ENCODE measurements around the gene NPY. TPM values are rescaled to one million over a fixed set of nuclear protein-coding genes. Genes with fewer than 3 reads are reported as not detected.

Gene NPY
- total RNA-seq, 4 donors from 2014 or later = 2.9 TPM; not detected in 3

DNA sequence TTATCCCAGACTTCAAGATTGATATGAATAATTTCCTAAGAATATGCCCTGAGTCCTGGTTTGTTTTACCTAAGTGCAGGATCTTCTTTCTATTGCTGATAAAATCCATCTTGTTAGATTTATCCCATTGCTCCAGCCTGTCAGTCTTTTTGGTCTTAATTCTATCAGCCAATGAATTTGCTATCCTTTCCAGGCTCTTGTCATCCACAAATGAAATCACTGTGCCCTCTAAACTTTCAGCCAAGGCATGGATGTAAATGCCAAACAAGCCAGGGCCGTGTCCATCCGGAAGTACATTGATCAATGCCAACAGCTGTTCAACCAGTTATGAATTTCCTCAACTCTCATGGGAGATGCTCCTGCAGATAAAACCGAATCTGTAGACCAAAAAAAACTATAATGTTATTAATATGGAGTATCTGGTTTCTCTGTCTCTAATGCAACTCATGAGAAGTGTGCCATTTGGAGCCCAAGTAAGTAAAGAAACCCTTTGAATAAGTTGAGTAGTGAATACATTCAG, 40.0 kb downstream of the NPY start:
- Histone ChIP-seq H3K4me1 (no peaks in the 10 kb centered on the region), H3K27ac (no peak overlapping the region), H3K36me3 (no peaks in the 10 kb centered on the region), H3K4me3 (no peak overlapping the region), H3K9me3 (no peaks in the 10 kb centered on the region), H3K27me3 (no peaks in the 10 kb centered on the region)
- no peak for DNase-seq
- TF ChIP-seq POLR2A (IDR thresholded peaks at IDR 0.05) = no peak
- TF ChIP-seq, protein P1, sequence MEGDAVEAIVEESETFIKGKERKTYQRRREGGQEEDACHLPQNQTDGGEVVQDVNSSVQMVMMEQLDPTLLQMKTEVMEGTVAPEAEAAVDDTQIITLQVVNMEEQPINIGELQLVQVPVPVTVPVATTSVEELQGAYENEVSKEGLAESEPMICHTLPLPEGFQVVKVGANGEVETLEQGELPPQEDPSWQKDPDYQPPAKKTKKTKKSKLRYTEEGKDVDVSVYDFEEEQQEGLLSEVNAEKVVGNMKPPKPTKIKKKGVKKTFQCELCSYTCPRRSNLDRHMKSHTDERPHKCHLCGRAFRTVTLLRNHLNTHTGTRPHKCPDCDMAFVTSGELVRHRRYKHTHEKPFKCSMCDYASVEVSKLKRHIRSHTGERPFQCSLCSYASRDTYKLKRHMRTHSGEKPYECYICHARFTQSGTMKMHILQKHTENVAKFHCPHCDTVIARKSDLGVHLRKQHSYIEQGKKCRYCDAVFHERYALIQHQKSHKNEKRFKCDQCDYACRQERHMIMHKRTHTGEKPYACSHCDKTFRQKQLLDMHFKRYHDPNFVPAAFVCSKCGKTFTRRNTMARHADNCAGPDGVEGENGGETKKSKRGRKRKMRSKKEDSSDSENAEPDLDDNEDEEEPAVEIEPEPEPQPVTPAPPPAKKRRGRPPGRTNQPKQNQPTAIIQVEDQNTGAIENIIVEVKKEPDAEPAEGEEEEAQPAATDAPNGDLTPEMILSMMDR (IDR thresholded peaks at IDR 0.05) = no peak
- intact Hi-C loops (cut with DNase I; ENCODE audit: low total_unique reads) = no loop called here

GRCh38 chr7:24325708-24326107, 41.7 kb downstream of the NPY start:
- no peaks in the 10 kb centered on the region for H3K4me1 ChIP-seq
- H3K27ac ChIP-seq = no peak overlapping the region
- H3K4me3 ChIP-seq = no peak overlapping the region
- DNase-seq = no peak
- TF ChIP-seq POLR2A (IDR thresholded peaks at IDR 0.05) = no peak
- H3K27me3 ChIP-seq = no peaks in the 10 kb centered on the region
- intact Hi-C loops (cut with DNase I; ENCODE audit: low total_unique reads) = no loop called here
- H3K9me3 ChIP-seq = no peaks in the 10 kb centered on the region
- no peaks in the 10 kb centered on the region for H3K36me3 ChIP-seq

- H3K27me3 ChIP-seq = no peaks in the 10 kb centered on the region
- no peaks in the 10 kb centered on the region for H3K9me3 ChIP-seq
- no peak overlapping the region for H3K4me3 ChIP-seq
- no peaks in the 10 kb centered on the region for H3K4me1 ChIP-seq
- no peak for DNase-seq
- TF ChIP-seq, protein P1 (IDR thresholded peaks at IDR 0.05) = no peak
- TF ChIP-seq POLR2A (IDR thresholded peaks at IDR 0.05) = no peak
- no peak overlapping the region for H3K27ac ChIP-seq
- no peaks in the 10 kb centered on the region for H3K36me3 ChIP-seq
- intact Hi-C loops (cut with DNase I; ENCODE audit: low total_unique reads) = no loop called here
Observed at GRCh38 chr7:24328050-24328449, 44.1 kb downstream of the NPY start.

- Histone ChIP-seq H3K4me1 (no peaks in the 10 kb centered on the region), H3K9me3 (no peaks in the 10 kb centered on the region), H3K4me3 (no peak overlapping the region), H3K27me3 (no peaks in the 10 kb centered on the region), H3K27ac (no peak overlapping the region), H3K36me3 (no peaks in the 10 kb centered on the region)
- TF ChIP-seq, protein P1 (IDR thresholded peaks at IDR 0.05) = no peak
- no peak for TF ChIP-seq POLR2A (IDR thresholded peaks at IDR 0.05)
- intact Hi-C loops (cut with DNase I; ENCODE audit: low total_unique reads) = no loop called here
- DNase-seq = no peak
Observed at GRCh38 chr7:24328894-24329293, 44.9 kb downstream of the NPY start.

GRCh38 chr7:24334012-24334411, 50.0 kb downstream of the NPY start:
- Histone ChIP-seq H3K27me3 (no peaks in the 10 kb centered on the region), H3K4me3 (no peak overlapping the region), H3K36me3 (no peaks in the 10 kb centered on the region), H3K27ac (no peak overlapping the region), H3K9me3 (no peaks in the 10 kb centered on the region), H3K4me1 (no peaks in the 10 kb centered on the region)
- DNase-seq = no peak
- TF ChIP-seq, protein P1 (IDR thresholded peaks at IDR 0.05) = no peak
- TF ChIP-seq POLR2A (IDR thresholded peaks at IDR 0.05) = no peak
- intact Hi-C loops (cut with DNase I; ENCODE audit: low total_unique reads) = no loop called here

GRCh38 chr7:24334627-24335026, 50.6 kb downstream of the NPY start:
- H3K9me3 ChIP-seq = no peaks in the 10 kb centered on the region
- no peaks in the 10 kb centered on the region for H3K36me3 ChIP-seq
- H3K27ac ChIP-seq = no peak overlapping the region
- no peaks in the 10 kb centered on the region for H3K27me3 ChIP-seq
- TF ChIP-seq, protein P1 (IDR thresholded peaks at IDR 0.05) = no peak
- TF ChIP-seq POLR2A (IDR thresholded peaks at IDR 0.05) = no peak
- H3K4me1 ChIP-seq = no peaks in the 10 kb centered on the region
- H3K4me3 ChIP-seq = no peak overlapping the region
- intact Hi-C loops (cut with DNase I; ENCODE audit: low total_unique reads) = no loop called here
- no peak for DNase-seq
